ENCODE results near the gene MRPL14.

Gene MRPL14

GRCh38 chr6:44151348-44152108 lies 24.3 kb upstream of the MRPL14 start:
- Mint-ChIP-seq H3K4me3 (no peak overlapping the region), H3K36me3 (ENCODE audit: low read depth) (peaks cover 41% of the 10 kb centered on the region), H3K27me3 (ENCODE audit: low read depth) (no peaks in the 10 kb centered on the region), H3K4me1 (peaks cover 5% of the 10 kb centered on the region), H3K27ac (no peak overlapping the region), H3K9me3 (no peaks in the 10 kb centered on the region)
- peak; percentile 96 to 99 (median 97) for TF ChIP-seq CTCF (IDR thresholded peaks at IDR 0.05; ENCODE audit: unreplicated experiment in 3 of 3)

GRCh38 chr6:44150317-44150917 lies 23.2 kb upstream of the MRPL14 start:
- Mint-ChIP-seq H3K4me3 (no peak overlapping the region), H3K27ac (no peak overlapping the region), H3K36me3 (ENCODE audit: low read depth) (peaks cover 49% of the 10 kb centered on the region), H3K27me3 (ENCODE audit: low read depth) (no peaks in the 10 kb centered on the region), H3K4me1 (no peaks in the 10 kb centered on the region), H3K9me3 (no peaks in the 10 kb centered on the region)
- no peak for TF ChIP-seq CTCF (IDR thresholded peaks at IDR 0.05; ENCODE audit: unreplicated experiment in 3 of 3)

GRCh38 chr6:44149369-44150012 lies 22.2 kb upstream of the MRPL14 start:
- Mint-ChIP-seq H3K9me3 (no peaks in the 10 kb centered on the region), H3K27me3 (ENCODE audit: low read depth) (no peaks in the 10 kb centered on the region), H3K27ac (no peak overlapping the region), H3K4me1 (no peaks in the 10 kb centered on the region), H3K36me3 (ENCODE audit: low read depth) (peaks cover 50% of the 10 kb centered on the region), H3K4me3 (no peak overlapping the region)
- TF ChIP-seq CTCF (IDR thresholded peaks at IDR 0.05; ENCODE audit: unreplicated experiment in 3 of 3): no peak

GRCh38 chr6:44148306-44148705 lies 21.1 kb upstream of the MRPL14 start:
- no peaks in the 10 kb centered on the region for H3K4me1 Mint-ChIP-seq
- peaks cover 60% of the 10 kb centered on the region for H3K36me3 Mint-ChIP-seq (ENCODE audit: low read depth)
- H3K27ac Mint-ChIP-seq: no peak overlapping the region
- no peak overlapping the region for H3K4me3 Mint-ChIP-seq
- no peaks in the 10 kb centered on the region for H3K9me3 Mint-ChIP-seq
- H3K27me3 Mint-ChIP-seq (ENCODE audit: low read depth): no peaks in the 10 kb centered on the region
- TF ChIP-seq CTCF (IDR thresholded peaks at IDR 0.05; ENCODE audit: unreplicated experiment in 3 of 3): no peak

GRCh38 chr6:44147256-44147655 lies 20.0 kb upstream of the MRPL14 start:
- Mint-ChIP-seq H3K27ac (no peak overlapping the region), H3K4me1 (no peaks in the 10 kb centered on the region), H3K4me3 (no peak overlapping the region), H3K27me3 (ENCODE audit: low read depth) (no peaks in the 10 kb centered on the region), H3K36me3 (ENCODE audit: low read depth) (peaks cover 65% of the 10 kb centered on the region), H3K9me3 (no peaks in the 10 kb centered on the region)
- TF ChIP-seq CTCF (IDR thresholded peaks at IDR 0.05; ENCODE audit: unreplicated experiment in 3 of 3): no peak
